IPS-18c (cell line): Measurements from ENCODE around the gene CFAP251.
"Not testable (repeated sequence)": the region's sequence is repeated elsewhere in the genome, so short reads cannot be mapped to it uniquely, and the experiment has no call there.

Source experiments
- H3K4me3 ChIP-seq: 2 replicates; pipeline ENCODE4 v1.7.0; 2013; ENCODE audit warnings: low read depth, mild to moderate bottlenecking, low read length, moderate library complexity; ENCODE audit not compliant: insufficient read depth
- H3K9me3 ChIP-seq: one replicate; pipeline ENCODE4 v1.6.1; 2013; ENCODE audit warnings: mild to moderate bottlenecking, low read length, moderate library complexity; ENCODE audit not compliant: control insufficient read depth, insufficient read depth

The CFAP251 gene

GRCh38 chr12:121893961-121894460 lies 24.4 kb upstream of the CFAP251 start:
- Histone ChIP-seq H3K4me3 (no peak overlapping the region), H3K9me3 (no peaks in the 10 kb centered on the region)

GRCh38 chr12:121894633-121895032 lies 23.8 kb upstream of the CFAP251 start:
- Histone ChIP-seq H3K4me3 (no peak overlapping the region), H3K9me3 (no peaks in the 10 kb centered on the region)

DNA sequence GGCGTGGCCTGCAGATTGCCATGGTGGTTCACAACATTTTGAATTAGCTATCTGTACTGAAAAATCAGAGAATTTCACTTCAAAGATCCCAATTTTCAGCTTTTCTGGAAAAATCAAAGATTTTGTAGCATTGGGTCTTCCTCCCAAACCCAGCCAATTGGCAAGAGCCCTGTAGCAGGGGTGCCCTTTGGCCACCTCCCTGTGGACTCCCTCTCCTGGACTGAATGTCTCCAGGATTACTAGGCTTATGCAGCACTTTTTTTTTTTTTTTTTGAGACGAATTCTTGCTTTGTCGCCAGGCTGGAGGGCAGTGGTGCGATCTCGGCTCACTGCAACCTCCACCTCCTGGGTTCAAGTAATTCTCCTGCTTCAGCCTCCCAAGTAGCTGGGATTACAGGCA lies 20.1 kb upstream of the CFAP251 start:
- H3K9me3 ChIP-seq, result no peaks in the 10 kb centered on the region

GRCh38 chr12:121899590-121899989 lies 18.8 kb upstream of the CFAP251 start:
- no peak overlapping the region for H3K4me3 ChIP-seq
- H3K9me3 ChIP-seq, result no peaks in the 10 kb centered on the region

More for the DNA sequence above, 20.1 kb upstream of the CFAP251 start:
- H3K4me3 ChIP-seq, result no peak overlapping the region

GRCh38 chr12:121903202-121903601 lies 15.2 kb upstream of the CFAP251 start:
- H3K9me3 ChIP-seq, result no peaks in the 10 kb centered on the region
- H3K4me3 ChIP-seq, result no peak overlapping the region

- H3K4me3 ChIP-seq, result no peak overlapping the region
- no peaks in the 10 kb centered on the region for H3K9me3 ChIP-seq
Observed at GRCh38 chr12:121905746-121906145, 12.6 kb upstream of the CFAP251 start.

DNA sequence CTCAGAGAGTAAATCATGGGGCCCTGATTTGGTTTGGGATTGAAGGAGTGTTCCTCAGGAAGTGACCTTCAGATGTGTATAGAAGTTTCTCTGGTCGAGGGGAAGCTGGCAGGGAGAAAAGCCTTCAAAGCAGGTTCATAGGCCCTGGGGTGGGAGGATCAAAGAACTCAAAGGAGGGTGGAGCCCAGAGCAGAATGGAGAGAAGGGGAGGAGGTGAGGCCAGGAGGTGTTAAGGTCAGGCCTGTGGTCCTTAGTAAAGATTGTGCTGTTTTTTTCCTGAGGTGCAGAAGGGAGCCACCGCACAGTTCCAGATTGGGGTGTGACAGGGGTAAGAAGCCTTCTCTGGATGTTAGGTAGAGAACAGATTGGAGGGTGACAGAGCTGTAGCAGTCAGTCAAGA lies 9.7 kb upstream of the CFAP251 start:
- Histone ChIP-seq H3K9me3 (no peaks in the 10 kb centered on the region), H3K4me3 (no peak overlapping the region)

GRCh38 chr12:121911824-121912585 lies 6.4 kb upstream of the CFAP251 start:
- Histone ChIP-seq H3K4me3 (no peak overlapping the region), H3K9me3 (no peaks in the 10 kb centered on the region)

DNA sequence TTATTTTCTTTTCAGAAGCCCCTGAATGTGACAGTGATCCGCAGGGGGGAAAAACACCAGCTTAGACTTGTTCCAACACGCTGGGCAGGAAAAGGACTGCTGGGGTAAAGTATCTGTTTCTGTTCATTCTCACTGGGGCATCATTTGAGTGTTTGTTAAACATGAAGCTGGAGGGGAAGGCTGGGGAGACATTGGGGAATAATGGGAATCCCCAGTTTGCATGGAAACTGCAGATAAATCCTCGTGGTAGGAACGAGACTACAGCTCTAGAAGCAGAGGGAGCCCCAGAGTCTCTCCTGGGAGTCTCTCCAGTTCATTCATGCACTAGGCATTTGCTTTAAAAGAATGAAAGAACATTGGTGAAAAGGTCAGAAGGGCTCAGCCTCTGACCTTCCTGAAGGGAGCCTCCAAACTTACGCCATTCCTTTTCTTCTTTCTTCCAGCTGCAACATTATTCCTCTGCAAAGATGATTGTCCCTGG lies 2.5 kb upstream of the CFAP251 start:
- Histone ChIP-seq H3K9me3 (no peaks in the 10 kb centered on the region), H3K4me3 (no peak overlapping the region)

GRCh38 chr12:121916719-121917118 lies 1.7 kb upstream of the CFAP251 start:
- Histone ChIP-seq H3K9me3 (no peaks in the 10 kb centered on the region), H3K4me3 (no peak overlapping the region)

- Histone ChIP-seq H3K9me3 (no peaks in the 10 kb centered on the region), H3K4me3 (peak overlapping the region; percentile 47)
Observed at GRCh38 chr12:121918679-121919038, 267 bp downstream of the CFAP251 start.

DNA sequence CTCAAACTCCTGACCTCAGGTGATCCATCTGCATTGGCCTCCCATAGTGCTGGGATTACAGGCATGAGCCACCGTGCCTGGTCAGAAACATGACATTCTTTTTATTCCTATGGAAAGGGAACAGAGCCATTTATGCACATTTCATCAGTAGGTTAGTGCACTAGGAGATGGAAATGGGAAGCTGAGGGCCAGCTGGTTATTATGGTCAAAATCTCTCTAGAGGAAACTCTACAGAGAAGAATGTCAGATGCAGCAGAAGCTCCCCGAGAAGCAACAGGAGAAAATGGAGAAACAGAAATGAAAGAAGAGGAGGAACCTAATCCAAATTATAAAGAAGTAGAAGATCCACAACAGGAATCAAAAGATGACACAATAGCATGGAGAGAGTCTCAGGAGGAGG lies 2.7 kb downstream of the CFAP251 start:
- Histone ChIP-seq H3K4me3 (no peak overlapping the region), H3K9me3 (no peaks in the 10 kb centered on the region)

DNA sequence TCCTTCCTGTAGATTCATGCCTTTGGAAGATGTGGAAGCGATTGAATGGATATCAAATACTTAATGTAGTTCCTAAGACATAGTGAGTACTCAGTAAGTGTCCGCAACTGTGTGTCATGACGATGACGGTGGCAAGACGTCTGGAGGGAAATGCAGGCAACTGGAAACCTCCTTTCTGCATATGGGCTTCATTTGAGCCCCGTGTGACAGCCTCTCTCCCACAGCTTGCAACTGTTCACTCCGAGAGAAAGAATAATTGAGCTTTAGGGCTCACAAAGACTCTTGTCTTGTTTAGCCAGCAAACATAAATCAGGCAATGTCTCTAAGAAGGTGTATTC lies 6.9 kb downstream of the CFAP251 start:
- Histone ChIP-seq H3K4me3 (no peak overlapping the region), H3K9me3 (no peaks in the 10 kb centered on the region)

DNA sequence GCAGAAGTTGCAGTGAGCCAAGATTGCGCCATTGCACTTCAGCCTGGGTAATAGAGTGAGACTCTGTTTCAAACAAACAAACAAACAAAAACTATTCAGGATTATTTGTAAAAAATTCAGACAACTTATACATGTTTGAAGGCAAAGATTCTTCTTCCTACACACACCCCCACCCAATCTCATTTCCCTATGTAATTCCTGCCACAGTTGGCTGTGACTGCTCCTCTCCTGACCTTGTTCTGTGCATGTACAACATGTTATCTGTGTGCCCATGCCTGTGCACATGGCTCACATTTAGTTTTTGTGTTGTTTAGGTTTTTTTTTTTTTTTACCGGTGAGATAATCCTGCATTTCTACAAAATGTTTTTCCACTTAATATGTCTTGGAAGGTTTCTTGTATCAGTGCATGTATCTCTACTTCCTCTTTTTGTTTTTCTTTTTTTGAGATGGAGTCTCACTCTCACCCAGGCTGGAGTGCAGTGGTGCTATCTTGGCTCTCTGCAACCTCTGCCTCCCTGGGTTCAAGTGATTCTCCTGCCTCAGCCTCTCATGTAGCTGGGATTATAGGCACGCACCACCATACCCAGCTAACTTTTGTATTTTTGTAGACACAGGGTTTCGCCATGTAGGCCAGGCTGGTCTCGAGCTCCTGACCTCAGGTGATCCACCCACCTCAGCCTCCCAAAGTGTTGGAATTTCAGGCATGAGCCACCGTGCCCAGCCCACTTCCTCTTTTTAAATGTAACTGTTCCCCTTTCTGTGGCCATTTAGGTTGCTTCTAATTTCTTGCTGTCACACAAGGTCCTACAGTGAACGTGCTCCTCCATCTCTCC lies 8.7 kb downstream of the CFAP251 start:
- Histone ChIP-seq H3K4me3 (no peak overlapping the region), H3K9me3 (no peaks in the 10 kb centered on the region)

- Histone ChIP-seq H3K4me3 (no peak overlapping the region), H3K9me3 (no peaks in the 10 kb centered on the region)
Observed at GRCh38 chr12:121927813-121928212, 9.4 kb downstream of the CFAP251 start.

GRCh38 chr12:121929545-121929944 lies 11.2 kb downstream of the CFAP251 start:
- H3K9me3 ChIP-seq, H3K4me3 ChIP-seq: not testable (repeated sequence)

DNA sequence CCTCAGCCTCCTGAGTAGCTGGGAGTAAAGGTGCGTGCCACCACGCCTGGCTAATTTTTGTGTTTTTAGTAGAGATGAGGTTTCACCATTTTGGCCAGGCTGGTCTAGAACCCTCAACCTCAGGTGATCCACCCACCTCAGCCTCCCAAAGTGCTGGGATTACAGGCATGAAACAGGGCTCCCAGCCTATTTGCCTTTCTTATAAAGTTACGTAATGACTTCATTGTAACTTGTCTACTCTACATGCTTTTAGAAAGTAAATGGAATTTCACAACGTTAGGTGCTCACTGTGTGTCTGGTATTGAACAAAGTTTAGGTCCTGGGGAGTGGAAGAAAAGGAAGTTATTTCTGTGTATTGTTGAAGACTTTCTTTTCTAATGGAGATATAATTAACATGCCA lies 12.5 kb downstream of the CFAP251 start:
- no peak overlapping the region for H3K4me3 ChIP-seq
- H3K9me3 ChIP-seq, result no peaks in the 10 kb centered on the region

- no peaks in the 10 kb centered on the region for H3K9me3 ChIP-seq
- H3K4me3 ChIP-seq, result no peak overlapping the region
Observed at GRCh38 chr12:121932176-121932536, 13.8 kb downstream of the CFAP251 start.
